GM12878 (cell line): Measurements from ENCODE around the gene ARRDC4. TPM values are rescaled to one million over a fixed set of nuclear protein-coding genes. Genes with fewer than 3 reads are reported as not detected.

ENCODE experiments used
- ATAC-seq: fragments of 200-7000 bp; cut with Tn5 transposase; 3 replicates; pipeline ENCODE4 v1.9.1; 2020; ENCODE audit warnings: mild to moderate bottlenecking, moderate library complexity
- BruUV-seq: library from RNA; stranded (reverse); fragments of 400-500 nt; replicated peaks from 2 replicates; lab custom pipeline; 2021; lab: Mats Ljungman, UMichigan
- CTCF ChIA-PET: fragments of 300-600 bp; sonication (Branson Sonifier 250); formaldehyde crosslinking; extraction: SDS; loops from one replicate; lab custom pipeline; 2021; ENCODE audit warnings: inconsistent platforms; lab: Yijun Ruan, JAX
- POLR2A ChIA-PET: fragments of 350-600 bp; formaldehyde crosslinking; extraction: SDS; loops from one replicate; lab custom pipeline; 2021; ENCODE audit warnings: inconsistent platforms; lab: Charles Lee
- RAD21 ChIA-PET: fragments of 300-600 bp; sonication (Branson Sonifier 250); formaldehyde crosslinking; loops from one replicate; lab custom pipeline; 2023; ENCODE audit warnings: antibody characterized with exemption; ENCODE audit not compliant: unreplicated experiment; lab: Charles Lee
- SMC1A ChIA-PET: fragments of 300-600 bp; sonication (Branson Sonifier 250); formaldehyde crosslinking; loops from one replicate; lab custom pipeline; 2023; ENCODE audit not compliant: unreplicated experiment, uncharacterized antibody; lab: Charles Lee
- DNase-seq: peaks from one replicate; pipeline ENCODE4 v3.0.0-alpha.2; 2011; ENCODE audit warnings: low read depth, low spot score
- FAIRE-seq: peaks from 3 replicates; lab custom pipeline; 2011; peaks lifted over from hg19 to GRCh38; lab: Jason Lieb, UNC
- H2AFZ ChIP-seq: 2 replicates; pipeline ENCODE4 v1.6.0; 2011; ENCODE audit warnings: low read depth, low read length, control low read depth; ENCODE audit not compliant: control insufficient read depth
- H3K27ac ChIP-seq: 2 replicates; pipeline ENCODE4 v1.5.1; 2011; ENCODE audit warnings: control low read depth; ENCODE audit not compliant: control insufficient read depth, insufficient read depth
- H3K27me3 ChIP-seq, 2 experiments: replicated peaks in 1 of 2; 2 replicates each; pipeline versions ENCODE4 v1.6.0 to v1.6.1; 2011; ENCODE audit warnings: low read length in 1 of 2; ENCODE audit not compliant: control insufficient read depth in 2 of 2, insufficient read depth in 2 of 2
- H3K36me3 ChIP-seq, 2 experiments: 2 replicates each; pipeline ENCODE4 v1.5.1; 2011; ENCODE audit warnings: low read length in 1 of 2; ENCODE audit not compliant: control insufficient read depth in 2 of 2, insufficient read depth in 2 of 2
- H3K4me1 ChIP-seq: 2 replicates; pipeline ENCODE4 v1.6.1; 2011; ENCODE audit warnings: mild to moderate bottlenecking, low read length, moderate library complexity, mixed read lengths; ENCODE audit not compliant: control insufficient read depth, insufficient read depth
- H3K4me2 ChIP-seq: 2 replicates; pipeline ENCODE4 v1.6.0; 2011; ENCODE audit warnings: control low read depth; ENCODE audit not compliant: control insufficient read depth, insufficient read depth
- H3K4me3 ChIP-seq: fragments of 200-600 bp; sonication (generic); 2 replicates; pipeline ENCODE4 v1.5.1; 2016
- H3K79me2 ChIP-seq: 2 replicates; pipeline ENCODE4 v1.6.0; 2011; ENCODE audit warnings: low read length; ENCODE audit not compliant: control insufficient read depth, insufficient read depth
- H3K9ac ChIP-seq: 2 replicates; pipeline ENCODE4 v1.8.0; 2011; ENCODE audit warnings: low read length, control low read depth, mixed read lengths; ENCODE audit not compliant: control insufficient read depth, insufficient read depth
- H3K9me3 ChIP-seq: replicated peaks from 3 replicates; pipeline ENCODE4 v1.5.1; 2011; ENCODE audit warnings: mild to moderate bottlenecking, low read length; ENCODE audit not compliant: control insufficient read depth, insufficient read depth
- H4K20me1 ChIP-seq: 2 replicates; pipeline ENCODE4 v1.6.0; 2011; ENCODE audit not compliant: control insufficient read depth, insufficient read depth
- ATF3 ChIP-seq: IDR thresholded peaks from 2 replicates; pipeline ENCODE4 v1.6.1; 2011; ENCODE audit warnings: low read depth, mild to moderate bottlenecking, low read length, moderate library complexity, borderline replicate concordance; ENCODE audit errors: extremely low read depth
- BACH1 ChIP-seq: fragments of 450-650 bp; IDR thresholded peaks from 2 replicates; pipeline ENCODE4 v1.6.1; 2017; ENCODE audit warnings: mild to moderate bottlenecking, borderline replicate concordance
- GATAD2B ChIP-seq: fragments of 450-650 bp; conservative IDR thresholded peaks from 2 replicates; pipeline ENCODE4 v1.6.1; 2017; ENCODE audit warnings: low read depth, mild to moderate bottlenecking, moderate library complexity
- NFYA ChIP-seq: IDR thresholded peaks from 2 replicates; pipeline ENCODE4 v1.6.1; 2011; ENCODE audit warnings: low read depth, mild to moderate bottlenecking, low read length, improper control_type of control experiment, borderline replicate concordance
- PRDM15 ChIP-seq: fragments of 450-650 bp; formaldehyde crosslinking; IDR thresholded peaks from 2 replicates; pipeline ENCODE4 v1.4.0; 2020; ENCODE audit warnings: mild to moderate bottlenecking, moderate library complexity
- STAT3 ChIP-seq: IDR thresholded peaks from 2 replicates; pipeline ENCODE4 v1.6.1; 2011; ENCODE audit warnings: low read depth, low read length, improper control_type of control experiment
- ZBTB40 ChIP-seq: fragments of 450-650 bp; IDR thresholded peaks from 2 replicates; pipeline ENCODE4 v1.6.1; 2016; ENCODE audit warnings: mild to moderate bottlenecking, moderate library complexity, borderline replicate concordance
- WGBS: methylation state at CpG from one replicate; pipeline ENCODE4 v1.1.6; 2016; ENCODE audit warnings: low lambda C conversion rate; ENCODE audit not compliant: insufficient replicate concordance, insufficient coverage; ENCODE audit errors: missing lambda C conversion rate; 5-methylcytosine and 5-hydroxymethylcytosine counted together
- in situ Hi-C: fragments of 300-500 bp; cut with MboI; formaldehyde crosslinking; loops from 9 replicates; pipeline ENCODE4 v1.14.3; 2018; ENCODE audit warnings: mixed read lengths
- intact Hi-C: fragments of 100-400 bp; cut with micrococcal nuclease; formaldehyde crosslinking; loops from one replicate; pipeline ENCODE4 v1.14.2; 2022; ENCODE audit not compliant: unreplicated experiment
- polyA plus RNA-seq, 11 experiments: library from polyadenylated mRNA; depleted of rRNA in 4 of 11; unstranded in 6 of 11; stranded (reverse) in 5 of 11; fragments of >200 nt; fragmentation: Nextera tagmentation in 4 of 11; fragmentation: Illumina TruSeq in 1 of 11; extraction: Ambion mirVana in 4 of 11; extraction: Trizol in 1 of 11; gene quantifications; 1 replicate in 1 of 11; 2 replicates in 10 of 11; pipeline versions ENCODE4 v1.2.1 to v1.2.3, GENCODE V29; 2011 to 2016; ENCODE audit warnings: inconsistent platforms in 2 of 11, missing spikeins in 2 of 11, low read depth in 1 of 11
- total RNA-seq, 4 experiments: library from RNA; depleted of rRNA in 3 of 4; stranded (reverse); fragments of >200 nt in 3 of 4; fragmentation: Illumina TruSeq in 1 of 4; extraction: Trizol in 1 of 4; gene quantifications; 2 replicates each; pipeline versions ENCODE4 v1.2.1 to v1.2.3, GENCODE V29; 2013 to 2021

ARRDC4 gene
- total and polyA plus RNA-seq, 10 of the 15 experiments (the other 5 are each of a cell fraction or from before 2014, with no cell fraction given) = 0.03 to 0.54 (median 0.07) TPM

- RAD21 ChIA-PET = no interaction called here
- no peak overlapping the region for H2AFZ ChIP-seq
- H3K4me3 ChIP-seq = no peak overlapping the region
- H3K27ac ChIP-seq = no peak overlapping the region
- CTCF ChIA-PET = no interaction called here
- H3K79me2 ChIP-seq = no peaks in the 10 kb centered on the region
- TF ChIP-seq NFYA = no peak
- no peak for TF ChIP-seq STAT3
- TF ChIP-seq ZBTB40 = no peak
- TF ChIP-seq PRDM15 (CRISPR knock-in tag) = no peak
- TF ChIP-seq BACH1 = no peak
- no peak for TF ChIP-seq GATAD2B
- TF ChIP-seq ATF3 = no peak
- ATAC-seq (no peak), DNase-seq (no peak), FAIRE-seq (no peak)
- SMC1A ChIA-PET = interaction anchor here (0.6 kb wide), 1 partner anchor 30 kb away, joined by 3 read pairs; no protein-coding TSS in a partner anchor
- intact Hi-C loops (no loop called here), in situ Hi-C loops (no loop called here)
- H3K36me3 ChIP-seq = no peaks in the 10 kb centered on the region
- H3K9me3 ChIP-seq = no peaks in the 10 kb centered on the region
- no peaks in the 10 kb centered on the region for H4K20me1 ChIP-seq
- POLR2A ChIA-PET = no interaction called here
- WGBS = 13% methylated on average over 6 of the region's 6 CpGs
- H3K4me2 ChIP-seq = no peak overlapping the region
- no peaks in the 10 kb centered on the region for H3K4me1 ChIP-seq
- no TSS peak for BruUV-seq
- H3K27me3 ChIP-seq = no peaks in the 10 kb centered on the region
- no peak overlapping the region for H3K9ac ChIP-seq
Measured at GRCh38 chr15:97966924-97967620, 6.6 kb downstream of the ARRDC4 start.
